Mesendoderm (in vitro differentiated cells): ENCODE data around the gene NCK2.

Experiments
- DNase-seq: peaks from one replicate; pipeline ENCODE4 v3.0.0; 2013
- H2AK5ac ChIP-seq: 2 replicates; pipeline ENCODE4 v1.6.1; 2013; ENCODE audit warnings: low read length, inconsistent platforms
- H2BK120ac ChIP-seq: 2 replicates; pipeline ENCODE4 v1.6.1; 2013; ENCODE audit warnings: low read depth, mild to moderate bottlenecking, low read length, moderate library complexity, mixed read lengths
- H2BK15ac ChIP-seq: replicated peaks from 2 replicates; pipeline ENCODE4 v1.6.1; 2013; ENCODE audit warnings: low read depth, mild to moderate bottlenecking, moderate library complexity
- H2BK5ac ChIP-seq: 2 replicates; pipeline ENCODE4 v1.6.1; 2013; ENCODE audit warnings: low read length, inconsistent platforms
- H3K18ac ChIP-seq: 2 replicates; pipeline ENCODE4 v1.6.1; 2013; ENCODE audit warnings: mild to moderate bottlenecking, low read length, mixed read lengths
- H3K23ac ChIP-seq: one replicate; pipeline ENCODE4 v1.6.1; 2013; ENCODE audit warnings: low read length
- H3K27ac ChIP-seq: 2 replicates; pipeline ENCODE4 v1.5.1; 2013; ENCODE audit warnings: low read depth, mild to moderate bottlenecking, inconsistent platforms, low read length, moderate library complexity
- H3K27me3 ChIP-seq: 2 replicates; pipeline ENCODE4 v1.6.1; 2013; ENCODE audit warnings: low read length, control low read depth, mild to moderate bottlenecking, inconsistent platforms; ENCODE audit not compliant: insufficient read depth, poor library complexity
- H3K36me3 ChIP-seq: 2 replicates; pipeline ENCODE4 v1.6.1; 2013; ENCODE audit warnings: low read length, inconsistent platforms; ENCODE audit not compliant: control insufficient read depth, insufficient read depth
- H3K4ac ChIP-seq: one replicate; pipeline ENCODE4 v1.6.1; 2013; ENCODE audit warnings: low read depth, mild to moderate bottlenecking, low read length, moderate library complexity
- H3K4me1 ChIP-seq: 2 replicates; pipeline ENCODE4 v1.6.1; 2013; ENCODE audit warnings: low read depth, low read length, inconsistent platforms; ENCODE audit not compliant: control insufficient read depth
- H3K4me2 ChIP-seq: 2 replicates; pipeline ENCODE4 v1.6.1; 2013; ENCODE audit warnings: low read length
- H3K4me3 ChIP-seq: 2 replicates; pipeline ENCODE4 v1.5.1; 2013; ENCODE audit warnings: mild to moderate bottlenecking, low read length
- H3K56ac ChIP-seq: one replicate; pipeline ENCODE4 v1.6.1; 2013; ENCODE audit warnings: low read length
- H3K79me1 ChIP-seq: 2 replicates; pipeline ENCODE4 v1.6.1; 2013; ENCODE audit warnings: low read length, inconsistent platforms
- H3K79me2 ChIP-seq: 2 replicates; pipeline ENCODE4 v1.6.1; 2013; ENCODE audit warnings: mild to moderate bottlenecking, low read length; ENCODE audit not compliant: control insufficient read depth, insufficient read depth
- H3K9ac ChIP-seq: 2 replicates; pipeline ENCODE4 v1.6.1; 2013; ENCODE audit warnings: low read length, inconsistent platforms
- H4K5ac ChIP-seq: one replicate; pipeline ENCODE4 v1.6.1; 2013; ENCODE audit warnings: low read length
- H4K8ac ChIP-seq: one replicate; pipeline ENCODE4 v1.6.1; 2013; ENCODE audit warnings: low read depth, mild to moderate bottlenecking, control low read depth, low read length, moderate library complexity
- WGBS: extraction: QIAGEN DNeasy Blood & Tissue Kit; methylation state at CpG from one replicate; pipeline ENCODE4 v1.1.7; 2013; ENCODE audit warnings: low lambda C conversion rate, missing lambda C conversion rate; ENCODE audit not compliant: insufficient coverage; ENCODE audit errors: extremely low coverage; 5-methylcytosine and 5-hydroxymethylcytosine counted together

Gene NCK2

GRCh38 chr2:105919826-105920225, 175.1 kb downstream of the NCK2 start:
- H3K23ac ChIP-seq = no peak overlapping the region
- no peaks in the 10 kb centered on the region for H3K79me2 ChIP-seq
- H2BK120ac ChIP-seq = no peak overlapping the region
- no peaks in the 10 kb centered on the region for H3K79me1 ChIP-seq
- H4K8ac ChIP-seq = no peak overlapping the region
- H2BK5ac ChIP-seq = no peak overlapping the region
- H3K4me2 ChIP-seq = no peak overlapping the region
- H2AK5ac ChIP-seq = no peak overlapping the region
- peak; percentile 54 for DNase-seq
- H2BK15ac ChIP-seq = no peak overlapping the region
- no peaks in the 10 kb centered on the region for H3K27me3 ChIP-seq
- H3K4me1 ChIP-seq = no peaks in the 10 kb centered on the region
- no peak overlapping the region for H3K27ac ChIP-seq
- H3K9ac ChIP-seq = no peak overlapping the region
- no peak overlapping the region for H3K56ac ChIP-seq
- no peak overlapping the region for H3K4me3 ChIP-seq
- H3K36me3 ChIP-seq = no peaks in the 10 kb centered on the region
- no peak overlapping the region for H4K5ac ChIP-seq
- H3K4ac ChIP-seq = no peak overlapping the region
- H3K18ac ChIP-seq = no peak overlapping the region

DNA sequence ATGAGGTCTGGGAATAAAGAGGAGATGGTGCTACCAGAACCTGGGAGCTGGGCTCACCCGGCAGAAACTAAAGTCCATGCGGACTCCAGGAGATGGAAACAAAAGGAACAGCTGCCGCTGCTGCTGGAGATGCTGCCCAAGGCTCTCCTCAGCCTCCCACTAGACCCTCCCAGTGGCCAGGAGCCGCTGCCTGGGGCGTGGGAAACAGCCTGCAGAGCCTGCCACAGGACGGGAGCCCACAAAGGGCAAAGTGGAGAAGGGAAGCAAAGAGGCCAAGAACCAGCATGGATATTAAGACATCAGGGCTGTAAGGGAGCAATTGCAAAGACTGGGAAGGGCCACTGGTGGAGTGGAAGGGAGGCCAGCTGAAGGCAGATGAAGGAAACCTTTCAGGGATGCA, 179.6 kb downstream of the NCK2 start:
- no peak for DNase-seq
- no peak overlapping the region for H2AK5ac ChIP-seq
- no peaks in the 10 kb centered on the region for H3K36me3 ChIP-seq
- no peak overlapping the region for H3K4ac ChIP-seq
- H2BK5ac ChIP-seq = no peak overlapping the region
- H3K9ac ChIP-seq = no peak overlapping the region
- no peaks in the 10 kb centered on the region for H3K79me2 ChIP-seq
- no peak overlapping the region for H3K27ac ChIP-seq
- WGBS = no CpG with 5 or more reads among the region's 6 CpGs
- no peak overlapping the region for H2BK15ac ChIP-seq
- H3K4me2 ChIP-seq = no peak overlapping the region
- H3K4me1 ChIP-seq = no peaks in the 10 kb centered on the region
- no peaks in the 10 kb centered on the region for H3K79me1 ChIP-seq
- H3K23ac ChIP-seq = no peak overlapping the region
- no peak overlapping the region for H4K8ac ChIP-seq
- H2BK120ac ChIP-seq = no peak overlapping the region
- H4K5ac ChIP-seq = no peak overlapping the region
- no peak overlapping the region for H3K4me3 ChIP-seq
- H3K56ac ChIP-seq = no peak overlapping the region
- no peaks in the 10 kb centered on the region for H3K27me3 ChIP-seq
- no peak overlapping the region for H3K18ac ChIP-seq

DNA sequence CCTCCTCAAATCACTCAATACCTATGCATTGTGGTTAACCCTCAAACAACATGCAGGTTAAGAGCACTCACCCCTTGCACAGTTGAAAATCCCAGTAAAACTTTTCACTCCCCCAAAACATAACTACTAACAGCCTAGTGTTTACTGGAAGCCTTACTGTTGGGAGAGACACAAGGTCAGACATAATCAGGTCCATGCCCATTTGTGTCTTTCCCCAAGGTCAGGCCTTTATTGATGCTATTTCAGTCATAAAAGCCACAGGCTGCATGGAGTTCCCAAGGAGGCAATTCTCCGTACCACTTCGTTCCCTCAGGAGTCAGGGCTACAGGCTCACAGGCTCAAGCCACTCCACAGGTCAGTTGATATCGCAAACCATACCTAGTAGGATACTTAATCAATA, 180.2 kb downstream of the NCK2 start:
- Histone ChIP-seq H3K79me2 (no peaks in the 10 kb centered on the region), H4K5ac (no peak overlapping the region), H3K4me3 (no peak overlapping the region), H3K4me1 (no peaks in the 10 kb centered on the region), H3K18ac (no peak overlapping the region), H2AK5ac (no peak overlapping the region), H2BK5ac (no peak overlapping the region), H3K27me3 (no peaks in the 10 kb centered on the region), H3K56ac (no peak overlapping the region), H3K23ac (no peak overlapping the region), H3K36me3 (no peaks in the 10 kb centered on the region), H4K8ac (no peak overlapping the region), H3K9ac (no peak overlapping the region), H3K79me1 (no peaks in the 10 kb centered on the region), H2BK120ac (no peak overlapping the region), H3K4ac (no peak overlapping the region), H3K27ac (no peak overlapping the region), H2BK15ac (no peak overlapping the region), H3K4me2 (no peak overlapping the region)
- DNase-seq = no peak
- WGBS = no CpG with 5 or more reads among the region's 3 CpGs

GRCh38 chr2:105925390-105925789, 180.7 kb downstream of the NCK2 start:
- Histone ChIP-seq H3K23ac (no peak overlapping the region), H4K5ac (no peak overlapping the region), H2BK15ac (no peak overlapping the region), H3K4ac (no peak overlapping the region), H3K56ac (no peak overlapping the region), H2BK120ac (no peak overlapping the region), H3K36me3 (no peaks in the 10 kb centered on the region), H2AK5ac (no peak overlapping the region), H3K79me2 (no peaks in the 10 kb centered on the region), H2BK5ac (no peak overlapping the region), H3K4me1 (no peaks in the 10 kb centered on the region), H3K4me2 (no peak overlapping the region), H3K27me3 (no peaks in the 10 kb centered on the region), H3K27ac (no peak overlapping the region), H3K18ac (no peak overlapping the region), H3K79me1 (no peaks in the 10 kb centered on the region), H3K9ac (no peak overlapping the region), H3K4me3 (no peak overlapping the region), H4K8ac (no peak overlapping the region)
- WGBS = no CpG with 5 or more reads among the region's 6 CpGs
- DNase-seq = no peak

GRCh38 chr2:105926960-105927678, 182.4 kb downstream of the NCK2 start:
- H3K9ac ChIP-seq = no peak overlapping the region
- no peak overlapping the region for H2BK15ac ChIP-seq
- WGBS = no CpG with 5 or more reads among the region's 3 CpGs
- DNase-seq = no peak
- H3K56ac ChIP-seq = no peak overlapping the region
- no peaks in the 10 kb centered on the region for H3K79me2 ChIP-seq
- H2BK5ac ChIP-seq = no peak overlapping the region
- H3K27me3 ChIP-seq = no peaks in the 10 kb centered on the region
- H4K5ac ChIP-seq = no peak overlapping the region
- no peak overlapping the region for H4K8ac ChIP-seq
- no peak overlapping the region for H2BK120ac ChIP-seq
- no peak overlapping the region for H3K4ac ChIP-seq
- no peaks in the 10 kb centered on the region for H3K36me3 ChIP-seq
- H3K27ac ChIP-seq = no peak overlapping the region
- H3K4me1 ChIP-seq = no peaks in the 10 kb centered on the region
- no peak overlapping the region for H3K4me3 ChIP-seq
- no peaks in the 10 kb centered on the region for H3K79me1 ChIP-seq
- no peak overlapping the region for H3K23ac ChIP-seq
- no peak overlapping the region for H2AK5ac ChIP-seq
- H3K18ac ChIP-seq = no peak overlapping the region
- no peak overlapping the region for H3K4me2 ChIP-seq

DNA sequence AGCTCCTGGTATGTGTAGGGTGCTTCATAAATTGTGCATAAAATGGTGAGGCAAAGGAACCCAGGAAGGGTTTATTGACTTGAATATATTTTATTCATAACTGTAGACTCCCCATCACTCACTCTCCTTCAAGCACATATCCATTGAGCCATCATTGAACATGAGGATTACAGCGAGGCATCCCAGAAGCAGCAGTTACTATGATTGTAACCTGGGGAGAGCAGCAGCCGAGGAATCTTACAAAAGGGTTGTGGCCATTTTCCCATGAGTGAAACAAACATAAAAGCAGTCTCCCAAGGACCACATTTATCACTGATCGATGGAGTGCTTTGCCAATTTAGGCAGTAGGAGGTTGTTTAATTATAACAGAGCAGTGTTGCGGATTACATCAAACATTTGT, 183.4 kb downstream of the NCK2 start:
- H4K5ac ChIP-seq = no peak overlapping the region
- H3K4ac ChIP-seq = no peak overlapping the region
- no CpG with 5 or more reads among the region's 4 CpGs for WGBS
- no peak for DNase-seq
- no peaks in the 10 kb centered on the region for H3K79me1 ChIP-seq
- no peak overlapping the region for H2BK5ac ChIP-seq
- no peak overlapping the region for H3K9ac ChIP-seq
- H2BK120ac ChIP-seq = no peak overlapping the region
- no peak overlapping the region for H3K27ac ChIP-seq
- no peak overlapping the region for H2BK15ac ChIP-seq
- H3K4me1 ChIP-seq = no peaks in the 10 kb centered on the region
- no peaks in the 10 kb centered on the region for H3K27me3 ChIP-seq
- no peaks in the 10 kb centered on the region for H3K79me2 ChIP-seq
- no peak overlapping the region for H3K23ac ChIP-seq
- no peak overlapping the region for H3K4me3 ChIP-seq
- no peak overlapping the region for H4K8ac ChIP-seq
- no peaks in the 10 kb centered on the region for H3K36me3 ChIP-seq
- no peak overlapping the region for H3K4me2 ChIP-seq
- no peak overlapping the region for H2AK5ac ChIP-seq
- no peak overlapping the region for H3K56ac ChIP-seq
- H3K18ac ChIP-seq = no peak overlapping the region
